Measurements from ENCODE around the gene MIS18A.
A peak's percentile ranks its signal among the peaks of the same experiment; 100 is the strongest.
"Not testable (repeated sequence)": the region's sequence is repeated elsewhere in the genome, so short reads cannot be mapped to it uniquely, and the experiment has no call there.

The MIS18A gene

DNA sequence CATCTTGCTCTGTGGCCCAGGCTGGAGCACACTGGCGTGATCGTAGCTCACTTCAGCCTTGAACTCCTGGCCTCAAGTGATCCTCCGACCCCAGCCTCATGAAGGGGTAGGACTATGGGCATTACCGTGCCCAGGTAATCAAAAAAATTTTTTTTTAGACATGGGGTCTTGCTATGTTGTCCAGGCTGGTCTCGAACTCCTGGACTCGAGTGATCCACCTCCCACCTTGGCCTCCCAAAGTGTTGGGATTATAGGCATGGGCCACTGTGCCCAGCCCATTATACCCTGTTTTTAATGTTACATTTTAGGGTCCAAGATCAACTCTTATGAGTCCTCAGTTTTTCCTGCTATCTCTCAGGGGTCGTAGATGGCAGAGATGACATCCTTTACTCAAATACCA lies 26.1 kb upstream of the MIS18A start:
- DNase-seq (ENCODE audit: low spot score): no peak

DNA sequence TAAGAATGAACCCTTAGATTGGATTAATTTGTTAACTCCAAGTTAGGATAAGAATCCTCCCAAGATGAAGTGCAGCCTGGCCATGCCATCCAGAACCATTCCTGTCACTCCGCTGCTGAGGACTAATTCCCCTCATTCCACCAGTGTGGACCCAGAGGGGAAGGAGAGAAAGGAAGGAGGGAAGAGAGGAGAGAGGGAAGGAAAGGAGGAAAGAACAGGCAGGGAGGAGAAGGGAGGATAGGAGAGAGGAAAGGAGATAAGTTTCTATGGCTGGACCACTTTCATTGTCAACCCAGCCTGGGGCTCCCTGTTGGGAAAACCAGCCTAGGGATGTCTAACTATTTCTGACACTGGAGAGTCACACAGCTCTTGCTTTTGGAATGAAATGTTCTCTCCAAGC lies 24.5 kb upstream of the MIS18A start:
- DNase-seq (ENCODE audit: low spot score): no peak

DNA sequence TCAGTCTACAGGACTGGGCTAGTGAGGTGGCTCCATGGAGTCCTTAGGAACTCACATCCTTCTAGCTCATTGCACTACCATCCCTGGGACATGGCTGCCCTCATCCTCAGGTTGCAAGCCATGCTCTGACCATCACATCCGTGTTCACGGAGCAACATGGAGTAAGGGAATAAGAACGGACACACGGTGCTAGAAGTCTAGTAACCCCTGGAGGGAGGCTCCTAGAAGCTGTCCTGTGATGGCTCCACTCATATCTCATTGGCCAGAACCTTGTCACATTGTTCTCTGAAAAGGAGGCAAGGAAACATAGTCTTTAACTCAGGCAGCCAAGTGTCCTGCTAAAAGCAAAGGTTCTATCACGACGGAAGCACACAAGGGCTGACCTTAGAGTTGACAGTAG lies 23.7 kb upstream of the MIS18A start:
- DNase-seq (ENCODE audit: low spot score): no peak

- no peak for DNase-seq (ENCODE audit: low spot score)
These were observed 22.7 kb upstream of the MIS18A start for GRCh38 chr21:32301596-32301995.

DNA sequence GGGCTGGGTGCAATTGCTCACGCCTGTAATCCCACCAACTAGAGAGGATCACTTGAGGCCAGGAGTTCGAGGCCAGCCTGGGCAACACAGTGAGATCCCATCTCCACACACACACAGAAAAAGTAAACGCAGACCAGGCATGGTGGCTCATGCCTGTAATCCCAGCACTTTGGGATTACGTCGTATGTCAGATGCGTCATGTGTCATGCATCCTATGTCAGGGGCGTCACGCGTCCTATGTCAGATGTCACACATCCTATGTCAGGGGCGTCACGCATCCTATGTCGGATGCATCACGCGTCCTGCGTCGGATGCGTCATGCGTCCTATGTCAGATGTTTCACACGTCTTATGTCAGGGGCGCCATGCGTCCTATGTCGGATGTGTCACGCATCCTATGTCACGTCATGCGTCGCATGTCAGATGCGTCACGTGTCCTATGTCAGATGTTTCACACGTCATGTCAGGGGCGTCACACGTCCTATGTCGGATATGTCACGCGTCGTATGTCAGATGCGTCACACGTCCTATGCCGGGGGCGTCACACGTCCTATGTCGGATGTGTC lies 21.4 kb upstream of the MIS18A start:
- DNase-seq (ENCODE audit: low spot score): no peak

DNA sequence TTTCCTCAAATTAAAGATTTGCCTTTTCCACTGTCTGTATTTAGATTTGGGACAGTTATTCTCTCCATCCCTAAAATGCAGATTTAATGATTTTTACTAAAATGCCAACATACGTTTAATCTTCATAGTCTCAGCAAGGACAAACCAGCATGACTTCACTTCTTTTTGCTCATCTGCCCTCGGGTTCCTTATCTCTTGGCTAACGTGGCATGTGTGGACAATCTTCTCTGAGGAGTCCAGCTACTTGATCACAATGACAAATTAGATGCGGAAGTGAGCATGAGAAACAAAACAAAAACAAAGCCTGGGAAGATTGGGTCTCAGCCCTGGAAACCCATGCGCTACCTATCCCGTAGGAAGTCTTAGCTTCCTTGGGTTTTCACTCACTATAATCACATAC lies 20.8 kb upstream of the MIS18A start:
- no peak for DNase-seq (ENCODE audit: low spot score)

DNA sequence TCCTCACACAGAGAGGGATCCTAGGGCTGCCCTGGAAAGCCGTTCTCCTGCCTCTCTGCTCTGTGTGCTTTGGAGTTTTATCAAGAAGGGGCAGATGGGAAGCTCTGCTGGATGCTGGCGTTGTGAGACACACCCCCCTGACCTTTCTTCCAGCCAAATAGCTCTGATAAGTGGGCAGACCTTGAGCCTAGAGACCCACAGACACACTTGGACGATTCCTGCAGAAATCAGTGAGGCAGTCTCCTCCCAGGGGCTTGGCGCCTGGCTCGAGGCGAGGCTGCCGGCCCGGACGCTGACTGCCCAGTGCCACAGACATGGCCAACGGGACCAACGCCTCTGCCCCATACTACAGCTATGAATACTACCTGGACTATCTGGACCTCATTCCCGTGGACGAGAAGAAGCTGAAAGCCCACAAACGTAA lies 19.8 kb upstream of the MIS18A start, which contains the start of gene MRAP:
MRAP (plus strand) TSS at position 198 of the 424 bp plus-strand sequence; CDS start at position 315, 117 bp downstream.
- no peak for DNase-seq (ENCODE audit: low spot score)

DNA sequence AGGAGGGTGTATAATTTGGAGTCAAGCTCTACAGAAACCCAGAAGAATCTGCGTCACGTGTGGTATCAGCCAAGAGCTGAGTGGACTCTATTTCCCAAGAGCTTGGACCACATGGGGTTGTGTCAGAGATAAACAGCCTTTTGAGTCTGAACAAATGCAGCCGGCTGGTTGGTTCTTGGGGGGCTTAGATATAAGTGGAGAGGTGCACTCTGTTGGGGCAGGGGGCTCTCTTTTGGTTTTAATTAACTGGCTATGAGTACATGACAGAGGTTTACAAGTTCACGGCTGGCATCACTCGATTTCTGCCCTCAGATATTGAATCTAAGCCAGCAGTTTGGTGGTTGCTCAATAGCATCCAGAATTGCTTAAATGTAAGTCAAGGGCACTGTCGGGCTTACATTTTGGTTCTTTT lies 19.3 kb upstream of the MIS18A start:
- DNase-seq (ENCODE audit: low spot score): no peak

DNA sequence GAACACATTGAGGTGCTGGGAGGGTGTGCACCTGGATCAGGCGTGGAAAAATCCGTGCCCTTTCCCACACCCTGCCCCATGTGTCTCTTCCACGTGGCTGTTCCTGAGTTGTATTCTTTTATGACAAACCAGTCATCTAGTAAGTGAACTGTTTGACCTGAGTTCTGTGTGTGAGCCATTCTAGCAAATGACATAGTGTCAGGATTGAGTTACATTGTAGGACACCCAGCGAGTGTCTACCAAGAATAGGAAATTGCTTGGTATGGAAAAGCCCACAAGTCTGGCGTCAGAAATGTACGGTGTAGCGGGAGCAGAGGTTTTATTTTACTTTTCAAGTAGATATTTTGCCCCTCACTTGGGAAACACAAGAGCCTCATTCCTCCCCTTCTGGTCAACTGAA lies 18.6 kb upstream of the MIS18A start:
- no peak for DNase-seq (ENCODE audit: low spot score)

GRCh38 chr21:32285476-32285875 lies 6.6 kb upstream of the MIS18A start:
- no peak for DNase-seq (ENCODE audit: low spot score)

DNA sequence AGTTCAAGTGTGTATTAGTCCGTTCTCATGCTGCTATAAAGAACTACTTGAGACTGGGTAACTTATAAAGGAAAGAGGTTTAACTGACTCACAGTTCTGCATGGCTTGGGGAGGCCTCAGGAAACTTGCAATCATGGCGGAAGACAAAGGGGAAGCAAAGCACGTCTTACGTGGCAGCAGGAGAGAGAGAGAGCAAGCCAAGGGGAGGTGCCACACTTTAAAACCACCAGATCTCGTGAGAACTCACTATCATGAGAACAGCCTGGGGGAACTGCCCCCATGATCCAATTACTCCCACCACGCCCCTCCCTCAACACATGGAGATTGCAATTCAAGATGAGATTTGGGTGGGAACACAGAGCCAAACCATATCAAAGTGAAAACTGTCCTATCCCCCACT lies 4.1 kb upstream of the MIS18A start:
- DNase-seq (ENCODE audit: low spot score): no peak

DNA sequence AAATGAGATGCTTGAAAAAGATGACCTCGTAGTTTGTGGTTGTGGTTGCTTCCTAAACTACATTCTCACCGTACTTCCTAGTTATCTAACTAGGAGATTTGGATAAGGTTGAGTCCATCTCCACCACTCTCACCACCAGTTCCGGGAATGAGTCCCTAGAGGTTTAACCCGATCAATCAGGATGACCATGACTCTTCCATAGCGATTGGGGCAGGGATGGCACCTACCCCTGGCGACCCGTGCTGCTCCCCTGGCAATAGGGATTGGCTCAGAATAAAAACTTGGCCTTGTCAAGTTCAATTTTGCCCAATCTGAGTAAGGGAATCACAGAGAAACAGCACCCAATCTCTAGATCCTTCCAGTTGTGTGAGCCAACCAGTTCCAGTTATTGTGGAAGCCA lies 2.7 kb upstream of the MIS18A start:
- DNase-seq (ENCODE audit: low spot score): no peak

GRCh38 chr21:32279377-32279680 lies 480 bp upstream of the MIS18A start:
- no peak for DNase-seq (ENCODE audit: low spot score)

- no peak for DNase-seq (ENCODE audit: low spot score)
These were observed 746 bp downstream of the MIS18A start for GRCh38 chr21:32278103-32278502.

DNA sequence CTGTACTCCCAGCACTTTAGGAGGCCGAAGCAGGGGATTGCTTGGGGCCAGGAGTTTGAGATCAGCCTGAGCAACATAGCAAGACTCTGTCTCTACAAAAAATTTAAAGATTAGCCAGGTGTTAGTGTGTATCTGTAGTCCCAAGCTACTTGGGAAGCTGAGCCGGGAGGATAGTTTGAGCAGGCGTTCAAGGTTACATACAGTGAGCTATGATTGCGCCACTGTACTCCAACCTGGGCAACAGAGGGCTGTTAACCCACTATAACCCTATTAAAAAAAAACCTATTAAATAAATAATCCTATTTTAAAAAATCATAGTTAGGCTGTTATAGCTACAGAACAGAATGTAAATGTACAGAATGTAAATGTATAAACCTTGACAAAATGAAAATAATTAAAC lies 2.2 kb downstream of the MIS18A start:
- DNase-seq (ENCODE audit: low spot score): no peak

GRCh38 chr21:32270748-32271147 lies 8.1 kb downstream of the MIS18A start:
- no peak for DNase-seq (ENCODE audit: low spot score)

DNA sequence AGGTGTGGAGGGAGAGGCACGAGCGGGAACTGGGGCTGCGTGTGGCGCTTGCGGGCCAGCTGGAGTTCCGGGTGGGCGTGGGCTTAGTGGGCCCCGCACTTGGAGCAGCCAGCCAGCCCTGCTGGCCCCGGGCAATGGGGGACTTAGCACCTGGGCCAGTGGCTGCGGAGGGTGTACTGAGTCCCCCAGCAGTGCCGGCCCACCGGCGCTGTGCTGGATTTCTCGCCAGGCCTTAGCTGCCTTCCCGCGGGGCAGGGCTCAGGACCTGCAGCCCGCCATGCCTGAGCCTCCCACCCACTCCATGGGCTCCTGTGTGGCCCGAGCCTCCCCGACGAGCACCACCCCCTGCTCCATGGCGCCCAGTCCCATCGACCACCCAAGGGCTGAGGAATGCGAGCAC lies 13.5 kb downstream of the MIS18A start:
- not testable (repeated sequence) for DNase-seq (ENCODE audit: low spot score)

GRCh38 chr21:32261929-32262328 lies 16.9 kb downstream of the MIS18A start:
- no peak for DNase-seq (ENCODE audit: low spot score)

- DNase-seq (ENCODE audit: low spot score): no peak
These were observed 18.7 kb downstream of the MIS18A start for GRCh38 chr21:32260130-32260529.

DNA sequence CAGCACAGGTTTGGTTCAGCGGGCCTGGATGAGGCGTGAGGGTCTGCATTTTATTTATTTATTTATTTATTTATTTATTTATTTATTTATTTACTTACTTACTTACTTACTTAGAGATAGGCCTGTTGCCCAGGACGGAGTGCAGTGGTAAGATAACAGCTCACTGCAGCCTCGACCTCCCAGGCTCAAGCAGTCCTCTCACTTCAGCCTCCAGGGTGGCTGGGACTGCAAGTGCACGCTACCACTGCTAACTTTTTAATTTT lies 20.1 kb downstream of the MIS18A start:
- not testable (repeated sequence) for DNase-seq (ENCODE audit: low spot score)

- DNase-seq (ENCODE audit: low spot score): peak; percentile 60
These were observed 20.7 kb downstream of the MIS18A start for GRCh38 chr21:32257962-32258785.

- no peak for DNase-seq (ENCODE audit: low spot score)
These were observed 21.8 kb downstream of the MIS18A start for GRCh38 chr21:32256873-32257620.

DNA sequence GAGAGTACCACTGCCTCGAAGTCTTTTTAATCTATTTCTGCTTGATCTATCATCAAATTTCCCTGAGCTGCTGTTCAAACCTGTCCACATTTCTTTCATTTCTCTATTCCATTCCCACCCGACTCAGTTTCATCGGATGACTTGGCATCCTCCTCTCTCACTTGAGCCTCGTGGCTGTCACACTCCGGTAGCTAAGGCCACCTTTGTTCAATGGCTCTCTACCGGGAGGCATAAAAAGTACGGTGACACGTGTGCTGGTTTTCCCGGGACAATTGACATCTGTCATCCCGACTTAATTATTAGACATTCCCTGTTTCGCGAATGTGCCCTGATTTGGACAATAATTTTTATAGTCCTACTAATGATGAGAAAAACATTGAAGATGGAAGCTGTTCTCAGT lies 22.6 kb downstream of the MIS18A start:
- DNase-seq (ENCODE audit: low spot score): no peak
